Testis (tissue), 5 donors: ENCODE measurements around the gene HJV. TPM values are rescaled to one million over a fixed set of nuclear protein-coding genes. Genes with fewer than 3 reads are reported as not detected.
"Not testable (repeated sequence)": the region's sequence is repeated elsewhere in the genome, so short reads cannot be mapped to it uniquely, and the experiment has no call there.

Source experiments
- DNase-seq: peaks from one replicate; pipeline ENCODE4 v3.0.0-alpha.2; 2019
- H3K27ac ChIP-seq, 2 donors: fragments of 200-600 bp; sonication (generic); one replicate each; pipeline ENCODE4 v1.5.1; 2019
- H3K27me3 ChIP-seq: fragments of 200-600 bp; sonication (generic); one replicate; pipeline ENCODE4 v1.5.1; 2019
- H3K36me3 ChIP-seq: fragments of 200-600 bp; sonication (generic); one replicate; pipeline ENCODE4 v1.5.1; 2017; ENCODE audit warnings: low read depth; ENCODE audit errors: missing control alignments
- H3K4me1 ChIP-seq: fragments of 200-600 bp; sonication (generic); one replicate; pipeline ENCODE4 v1.5.1; 2019
- H3K4me3 ChIP-seq, 2 donors: fragments of 200-600 bp; sonication (generic); one replicate each; pipeline ENCODE4 v1.5.1; 2017 to 2019
- H3K9me3 ChIP-seq: fragments of 200-600 bp; sonication (generic); one replicate; pipeline ENCODE4 v1.5.1; 2017
- CTCF ChIP-seq, 3 experiments: fragments of 450-650 bp in 2 of 3; fragments of 200-600 bp in 1 of 3; sonication (generic) in 1 of 3; IDR thresholded peaks; one replicate each; pipeline ENCODE4 v1.5.1; 2016 to 2019; ENCODE audit warnings: antibody characterized with exemption in 3 of 3, mild to moderate bottlenecking in 2 of 3, moderate library complexity in 1 of 3
- POLR2A ChIP-seq: fragments of 450-650 bp; IDR thresholded peaks from one replicate; pipeline ENCODE4 v1.6.1; 2017; ENCODE audit warnings: antibody characterized with exemption, mild to moderate bottlenecking, moderate library complexity
- WGBS, 2 donors: methylation state at CpG; one replicate each; pipeline ENCODE4 v1.1.5; 2018; 5-methylcytosine and 5-hydroxymethylcytosine counted together
- intact Hi-C: fragments of 100-400 bp; cut with DNase I; formaldehyde crosslinking; loops from one replicate; pipeline ENCODE4 v1.15.1; 2023; ENCODE audit warnings: low total_unique reads
- long read RNA-seq, 2 donors: transcript quantifications; one replicate each; lab custom pipeline, GENCODE V29; 2026
- polyA plus RNA-seq: library from polyadenylated mRNA; stranded (reverse); fragments of 350-450 nt; fragmentation: Illumina TruSeq; extraction: RNeasy Lipid Tissue Mini Kit (QIAGEN cat#74804); gene quantifications from one replicate; pipeline ENCODE4 v1.2.3, GENCODE V29; 2014; ENCODE audit warnings: low read depth, low replicate concordance; ENCODE audit not compliant: insufficient read depth
- total RNA-seq, 2 donors: library from RNA; depleted of rRNA; stranded (reverse); fragments of >200 nt; gene quantifications; one replicate each; pipeline ENCODE4 v1.2.3, GENCODE V29; 2016

HJV gene
- total RNA-seq, result under 1 TPM in 1 of 2 donors, not detected in 1; 0.43 TPM
- 7.7 TPM for polyA plus RNA-seq
- long read RNA-seq, donor 1, partial matches to known transcripts, result 0 of 1 reads
- long read RNA-seq, donor 1, other reads (novel, unspliced or antisense), result 0 of 1 reads
- long read RNA-seq, donor 2, result 0 reads

- intact Hi-C loops, result no loop called here
- no peaks in the 10 kb centered on the region for H3K9me3 ChIP-seq
- WGBS, 2 donors, result 55 to 64% methylated on average over 5 of the region's 5 CpGs
- H3K4me3 ChIP-seq, result no peak within 1 kb of the TSS
- H3K4me1 ChIP-seq, result no peaks in the 10 kb centered on the region
- no peaks in the 10 kb centered on the region for H3K27me3 ChIP-seq
- no peak for TF ChIP-seq POLR2A
- no peak for TF ChIP-seq CTCF (IDR thresholded peaks at IDR 0.05)
- H3K36me3 ChIP-seq, result no peaks in the 10 kb centered on the region
- no peak for DNase-seq
- H3K27ac ChIP-seq, result no peak within 1 kb of the TSS
These were observed at the start of gene HJV for GRCh38 chr1:146021622-146022402. TSS of gene HJV (minus strand) at chr1:146021735. CDS start at chr1:146020231, 1,504 bp downstream.

GRCh38 chr1:146059148-146059547, 37.6 kb upstream of the HJV start:
- DNase-seq, H3K27ac ChIP-seq, H3K4me1 ChIP-seq, intact Hi-C loops, H3K4me3 ChIP-seq, H3K27me3 ChIP-seq, H3K9me3 ChIP-seq, H3K36me3 ChIP-seq: not testable (repeated sequence)
- 60 to 88% methylated on average over 1 to 5 of the region's 5 CpGs for WGBS, 2 donors

- H3K27ac ChIP-seq, result peak overlapping the region; percentile 85 to 87
- H3K4me3 ChIP-seq, result peak overlapping the region; percentile 46 to 66
- intact Hi-C loops, H3K27me3 ChIP-seq, H3K9me3 ChIP-seq, H3K4me1 ChIP-seq, H3K36me3 ChIP-seq: not testable (repeated sequence)
- WGBS, 2 donors, result 9 to 15% methylated on average over 32 to 47 of the region's 47 CpGs
- peak; percentile 18 for TF ChIP-seq POLR2A
- DNase-seq, result peak; percentile 92
These were observed 30.5 kb upstream of the HJV start for GRCh38 chr1:146051852-146052676.

GRCh38 chr1:146051452-146051851, 29.9 kb upstream of the HJV start:
- TF ChIP-seq CTCF (IDR thresholded peaks at IDR 0.05) (no peak), POLR2A (no peak)
- Histone ChIP-seq H3K4me3 (peak overlapping the region; percentile 46 to 66), H3K36me3 (no peaks in the 10 kb centered on the region), H3K27me3 (no peaks in the 10 kb centered on the region), H3K9me3 (no peaks in the 10 kb centered on the region), H3K27ac (peak overlapping the region; percentile 85 to 87), H3K4me1 (no peaks in the 10 kb centered on the region)
- no peak for DNase-seq
- 38 to 66% methylated on average over 15 of the region's 15 CpGs for WGBS, 2 donors
- intact Hi-C loops, result no loop called here

- H3K27ac ChIP-seq, intact Hi-C loops, H3K9me3 ChIP-seq, H3K4me3 ChIP-seq, DNase-seq, H3K36me3 ChIP-seq, H3K27me3 ChIP-seq, H3K4me1 ChIP-seq: not testable (repeated sequence)
- WGBS, 2 donors, result 69 to 77% methylated on average over 3 of the region's 3 CpGs
These were observed 29.1 kb upstream of the HJV start for GRCh38 chr1:146050652-146050963.

GRCh38 chr1:146049866-146050651, 28.5 kb upstream of the HJV start:
- intact Hi-C loops, H3K36me3 ChIP-seq, H3K4me1 ChIP-seq, H3K27me3 ChIP-seq, H3K9me3 ChIP-seq, DNase-seq, H3K4me3 ChIP-seq, H3K27ac ChIP-seq: not testable (repeated sequence)
- 70 to 75% methylated on average over 11 to 12 of the region's 12 CpGs for WGBS, 2 donors
